Trophoblast cell (in vitro differentiated cells and primary cell): Measurements from ENCODE around the gene RHOJ.

Experiments
- DNase-seq, 2 donors: peaks; one replicate each; pipeline ENCODE4 v3.0.0-alpha.2; 2016
- H2AFZ ChIP-seq: 2 replicates; pipeline ENCODE4 v1.6.1; 2013; ENCODE audit warnings: low read length, moderate library complexity, mild to moderate bottlenecking; ENCODE audit not compliant: insufficient read depth, poor library complexity
- H2AK5ac ChIP-seq: 2 replicates; pipeline ENCODE4 v1.6.1; 2013; ENCODE audit warnings: mild to moderate bottlenecking, low read length
- H2BK120ac ChIP-seq: 2 replicates; pipeline ENCODE4 v1.6.1; 2013; ENCODE audit warnings: low read length, mild to moderate bottlenecking, moderate library complexity; ENCODE audit not compliant: insufficient read depth, poor library complexity
- H2BK12ac ChIP-seq: 2 replicates; pipeline ENCODE4 v1.6.1; 2013; ENCODE audit warnings: mild to moderate bottlenecking, low read length, moderate library complexity
- H2BK5ac ChIP-seq: 2 replicates; pipeline ENCODE4 v1.6.1; 2013; ENCODE audit warnings: low read length, low read depth, moderate library complexity, mild to moderate bottlenecking; ENCODE audit not compliant: poor library complexity
- H3K14ac ChIP-seq: 2 replicates; pipeline ENCODE4 v1.6.1; 2013; ENCODE audit warnings: mild to moderate bottlenecking, low read length
- H3K18ac ChIP-seq: 2 replicates; pipeline ENCODE4 v1.6.1; 2013; ENCODE audit warnings: mild to moderate bottlenecking, low read length
- H3K23ac ChIP-seq: 2 replicates; pipeline ENCODE4 v1.6.1; 2013; ENCODE audit warnings: low read length
- H3K27ac ChIP-seq: 2 replicates; pipeline ENCODE4 v1.5.1; 2013; ENCODE audit warnings: low read depth, mild to moderate bottlenecking, inconsistent platforms, low read length, moderate library complexity
- H3K27me3 ChIP-seq: 2 replicates; pipeline ENCODE4 v1.6.1; 2013; ENCODE audit warnings: inconsistent platforms, mild to moderate bottlenecking, low read length, moderate library complexity; ENCODE audit not compliant: insufficient read depth
- H3K36me3 ChIP-seq, 2 experiments: 1 replicate in 1 of 2; 2 replicates in 1 of 2; pipeline ENCODE4 v1.6.1; 2013; ENCODE audit warnings: low read length in 2 of 2, mild to moderate bottlenecking in 2 of 2, moderate library complexity in 1 of 2; ENCODE audit not compliant: insufficient read depth in 2 of 2, control insufficient read depth in 1 of 2
- H3K4ac ChIP-seq: 2 replicates; pipeline ENCODE4 v1.6.1; 2013; ENCODE audit warnings: low read depth, mild to moderate bottlenecking, low read length, moderate library complexity
- H3K4me1 ChIP-seq, 2 experiments: 1 replicate in 1 of 2; 2 replicates in 1 of 2; pipeline ENCODE4 v1.6.1; 2013; ENCODE audit warnings: low read length in 2 of 2, mild to moderate bottlenecking in 2 of 2, moderate library complexity in 1 of 2; ENCODE audit not compliant: insufficient read depth in 2 of 2, control insufficient read depth in 1 of 2
- H3K4me2 ChIP-seq: 2 replicates; pipeline ENCODE4 v1.6.1; 2013; ENCODE audit warnings: inconsistent platforms, mild to moderate bottlenecking, low read length, moderate library complexity
- H3K4me3 ChIP-seq: 2 replicates; pipeline ENCODE4 v1.5.1; 2013; ENCODE audit warnings: mild to moderate bottlenecking, low read depth, low read length, inconsistent platforms
- H3K79me1 ChIP-seq: one replicate; pipeline ENCODE4 v1.6.1; 2013; ENCODE audit warnings: low read length
- H3K79me2 ChIP-seq: 2 replicates; pipeline ENCODE4 v1.6.1; 2013; ENCODE audit warnings: low read length, mild to moderate bottlenecking; ENCODE audit not compliant: control insufficient read depth, insufficient read depth, poor library complexity
- H3K9ac ChIP-seq: 2 replicates; pipeline ENCODE4 v1.6.1; 2013; ENCODE audit warnings: mild to moderate bottlenecking, low read length
- H3K9me3 ChIP-seq: 2 replicates; pipeline ENCODE4 v1.6.1; 2013; ENCODE audit warnings: low read depth, mild to moderate bottlenecking, control low read depth, inconsistent platforms, low read length; ENCODE audit not compliant: insufficient read depth
- H4K12ac ChIP-seq: 2 replicates; pipeline ENCODE4 v1.6.1; 2013; ENCODE audit warnings: low read depth, mild to moderate bottlenecking, low read length, moderate library complexity
- H4K8ac ChIP-seq: 2 replicates; pipeline ENCODE4 v1.6.1; 2013; ENCODE audit warnings: low read depth, mild to moderate bottlenecking, low read length, moderate library complexity
- H4K91ac ChIP-seq: one replicate; pipeline ENCODE4 v1.6.1; 2013; ENCODE audit warnings: low read depth, mild to moderate bottlenecking, low read length, moderate library complexity
- WGBS: extraction: QIAGEN DNeasy Blood & Tissue Kit; methylation state at CpG from one replicate; pipeline ENCODE4 v1.1.7; 2013; ENCODE audit warnings: missing lambda C conversion rate; ENCODE audit not compliant: insufficient read length, insufficient coverage; ENCODE audit errors: extremely low coverage; 5-methylcytosine and 5-hydroxymethylcytosine counted together

The RHOJ gene

GRCh38 chr14:63193236-63193635, 11.0 kb upstream of the RHOJ start:
- no peak overlapping the region for H3K23ac ChIP-seq
- no peak overlapping the region for H2BK5ac ChIP-seq
- no peak overlapping the region for H2AFZ ChIP-seq
- no peaks in the 10 kb centered on the region for H3K36me3 ChIP-seq
- no peak overlapping the region for H4K12ac ChIP-seq
- H3K9ac ChIP-seq, result no peak overlapping the region
- H3K14ac ChIP-seq, result no peak overlapping the region
- no peak overlapping the region for H2AK5ac ChIP-seq
- no peaks in the 10 kb centered on the region for H3K4me1 ChIP-seq
- H4K8ac ChIP-seq, result no peak overlapping the region
- H3K18ac ChIP-seq, result no peak overlapping the region
- H2BK12ac ChIP-seq, result no peak overlapping the region
- DNase-seq, result no peak
- no peak overlapping the region for H3K4me3 ChIP-seq
- no peak overlapping the region for H4K91ac ChIP-seq
- H3K79me1 ChIP-seq, result no peaks in the 10 kb centered on the region
- WGBS, result no CpG with 5 or more reads among the region's 2 CpGs
- no peak overlapping the region for H2BK120ac ChIP-seq
- no peak overlapping the region for H3K4me2 ChIP-seq
- H3K79me2 ChIP-seq, result no peaks in the 10 kb centered on the region
- H3K4ac ChIP-seq, result no peak overlapping the region
- no peak overlapping the region for H3K27ac ChIP-seq
- peaks cover 3% of the 10 kb centered on the region for H3K9me3 ChIP-seq
- no peaks in the 10 kb centered on the region for H3K27me3 ChIP-seq

GRCh38 chr14:63200035-63200740, 4.1 kb upstream of the RHOJ start:
- no peak overlapping the region for H4K8ac ChIP-seq
- no peak for DNase-seq
- no CpG with 5 or more reads among the region's 5 CpGs for WGBS

GRCh38 chr14:63200767-63201166, 3.5 kb upstream of the RHOJ start:
- Histone ChIP-seq H2BK5ac (no peak overlapping the region), H3K27ac (no peak overlapping the region), H3K18ac (no peak overlapping the region), H4K8ac (no peak overlapping the region), H3K79me2 (no peaks in the 10 kb centered on the region), H3K27me3 (no peaks in the 10 kb centered on the region), H4K12ac (no peak overlapping the region), H2BK12ac (no peak overlapping the region), H2BK120ac (no peak overlapping the region), H3K9ac (no peak overlapping the region), H3K4ac (no peak overlapping the region), H3K79me1 (peaks cover 6% of the 10 kb centered on the region), H2AK5ac (no peak overlapping the region), H3K4me1 (peaks cover 2 to 6% of the 10 kb centered on the region in 2 experiments), H3K4me2 (no peak overlapping the region), H3K4me3 (no peak overlapping the region), H4K91ac (no peak overlapping the region), H2AFZ (no peak overlapping the region), H3K36me3 (no peaks in the 10 kb centered on the region), H3K9me3 (no peaks in the 10 kb centered on the region), H3K23ac (no peak overlapping the region), H3K14ac (no peak overlapping the region)
- DNase-seq, result peak; percentile 36 to 58

More at GRCh38 chr14:63200035-63200740, 4.1 kb upstream of the RHOJ start:
- Histone ChIP-seq H3K14ac (no peak overlapping the region), H3K9ac (no peak overlapping the region), H3K18ac (no peak overlapping the region), H3K4ac (no peak overlapping the region), H3K27ac (no peak overlapping the region), H2BK5ac (no peak overlapping the region), H3K36me3 (no peaks in the 10 kb centered on the region), H2BK120ac (no peak overlapping the region), H3K79me1 (peaks cover 6% of the 10 kb centered on the region), H3K4me2 (no peak overlapping the region), H2AK5ac (no peak overlapping the region), H2AFZ (no peak overlapping the region), H3K23ac (no peak overlapping the region), H3K79me2 (no peaks in the 10 kb centered on the region), H3K27me3 (no peaks in the 10 kb centered on the region), H3K9me3 (no peaks in the 10 kb centered on the region), H4K12ac (no peak overlapping the region), H4K91ac (no peak overlapping the region), H2BK12ac (no peak overlapping the region), H3K4me1 (peaks cover 2 to 6% of the 10 kb centered on the region in 2 experiments), H3K4me3 (no peak overlapping the region)

GRCh38 chr14:63203015-63203414, 1.2 kb upstream of the RHOJ start:
- H3K27me3 ChIP-seq, result no peaks in the 10 kb centered on the region
- H2BK120ac ChIP-seq, result no peak overlapping the region
- no peak overlapping the region for H4K12ac ChIP-seq
- H3K36me3 ChIP-seq, result no peaks in the 10 kb centered on the region
- DNase-seq, result no peak
- H3K18ac ChIP-seq, result no peak overlapping the region
- H2BK12ac ChIP-seq, result no peak overlapping the region
- no peak overlapping the region for H3K27ac ChIP-seq
- no CpG with 5 or more reads among the region's 2 CpGs for WGBS
- no peak overlapping the region for H4K91ac ChIP-seq
- no peak overlapping the region for H2BK5ac ChIP-seq
- H3K4me3 ChIP-seq, result no peak overlapping the region
- H3K79me2 ChIP-seq, result no peaks in the 10 kb centered on the region
- no peak overlapping the region for H4K8ac ChIP-seq
- no peaks in the 10 kb centered on the region for H3K9me3 ChIP-seq
- H3K9ac ChIP-seq, result no peak overlapping the region
- H2AK5ac ChIP-seq, result no peak overlapping the region
- no peak overlapping the region for H3K4ac ChIP-seq
- no peak overlapping the region for H3K23ac ChIP-seq
- no peak overlapping the region for H2AFZ ChIP-seq
- H3K14ac ChIP-seq, result no peak overlapping the region
- peaks cover 6% of the 10 kb centered on the region for H3K79me1 ChIP-seq
- no peak overlapping the region for H3K4me2 ChIP-seq
- H3K4me1 ChIP-seq, result peaks cover 2 to 6% of the 10 kb centered on the region in 2 experiments
